ENCODE data around the gene FCER1G. TPM values are rescaled to one million over a fixed set of nuclear protein-coding genes. Genes with fewer than 3 reads are reported as not detected.

FCER1G gene
- polyA plus RNA-seq, 1 donor from 2014 or later: 3.5 TPM

- H3K9me2 ChIP-seq (ENCODE audit: insufficient read depth, low read length): no peaks in the 10 kb centered on the region
- H3K9ac ChIP-seq (ENCODE audit: low read length): no peak overlapping the region
- no peaks in the 10 kb centered on the region for H3K27me3 ChIP-seq (ENCODE audit: insufficient read depth, low read depth, low read length)
- H3K4me3 ChIP-seq (ENCODE audit: low read length): no peak overlapping the region
- H3K9me3 ChIP-seq (ENCODE audit: low read length): no peaks in the 10 kb centered on the region
- TF ChIP-seq TAF1 (IDR thresholded peaks at IDR 0.05; ENCODE audit: low read depth) (no peak), SMC3 (conservative IDR thresholded peaks at IDR 0.05; ENCODE audit: poor library complexity) (no peak)
- TF ChIP-seq, protein P1, sequence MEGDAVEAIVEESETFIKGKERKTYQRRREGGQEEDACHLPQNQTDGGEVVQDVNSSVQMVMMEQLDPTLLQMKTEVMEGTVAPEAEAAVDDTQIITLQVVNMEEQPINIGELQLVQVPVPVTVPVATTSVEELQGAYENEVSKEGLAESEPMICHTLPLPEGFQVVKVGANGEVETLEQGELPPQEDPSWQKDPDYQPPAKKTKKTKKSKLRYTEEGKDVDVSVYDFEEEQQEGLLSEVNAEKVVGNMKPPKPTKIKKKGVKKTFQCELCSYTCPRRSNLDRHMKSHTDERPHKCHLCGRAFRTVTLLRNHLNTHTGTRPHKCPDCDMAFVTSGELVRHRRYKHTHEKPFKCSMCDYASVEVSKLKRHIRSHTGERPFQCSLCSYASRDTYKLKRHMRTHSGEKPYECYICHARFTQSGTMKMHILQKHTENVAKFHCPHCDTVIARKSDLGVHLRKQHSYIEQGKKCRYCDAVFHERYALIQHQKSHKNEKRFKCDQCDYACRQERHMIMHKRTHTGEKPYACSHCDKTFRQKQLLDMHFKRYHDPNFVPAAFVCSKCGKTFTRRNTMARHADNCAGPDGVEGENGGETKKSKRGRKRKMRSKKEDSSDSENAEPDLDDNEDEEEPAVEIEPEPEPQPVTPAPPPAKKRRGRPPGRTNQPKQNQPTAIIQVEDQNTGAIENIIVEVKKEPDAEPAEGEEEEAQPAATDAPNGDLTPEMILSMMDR (IDR thresholded peaks at IDR 0.05; ENCODE audit: poor library complexity, severe bottlenecking): no peak
- H3F3A ChIP-seq (ENCODE audit: insufficient read depth, low read length, poor library complexity, severe bottlenecking): no peaks in the 10 kb centered on the region
- no peaks in the 10 kb centered on the region for H3K79me2 ChIP-seq (replicated peaks; ENCODE audit: insufficient read depth, low read length)
- H2AFZ ChIP-seq (ENCODE audit: low read depth, low read length): no peak overlapping the region
- no peak overlapping the region for H3K4me2 ChIP-seq (ENCODE audit: low read length)
- no peaks in the 10 kb centered on the region for H4K20me1 ChIP-seq (ENCODE audit: insufficient read depth)
- H3K27ac ChIP-seq (ENCODE audit: low read length): no peak overlapping the region
- H3K36me3 ChIP-seq (ENCODE audit: insufficient read depth, low read length): no peaks in the 10 kb centered on the region
Measured at GRCh38 chr1:161185732-161186311, 29.3 kb upstream of the FCER1G start.

GRCh38 chr1:161187311-161187710 is 27.8 kb upstream of the FCER1G start:
- H3K9me2 ChIP-seq (ENCODE audit: insufficient read depth, low read length): no peaks in the 10 kb centered on the region
- no peaks in the 10 kb centered on the region for H3K79me2 ChIP-seq (replicated peaks; ENCODE audit: insufficient read depth, low read length)
- H3K27ac ChIP-seq (ENCODE audit: low read length): no peak overlapping the region
- H2AFZ ChIP-seq (ENCODE audit: low read depth, low read length): no peak overlapping the region
- H4K20me1 ChIP-seq (ENCODE audit: insufficient read depth): no peaks in the 10 kb centered on the region
- no peaks in the 10 kb centered on the region for H3K27me3 ChIP-seq (ENCODE audit: insufficient read depth, low read depth, low read length)
- no peak overlapping the region for H3K4me2 ChIP-seq (ENCODE audit: low read length)
- TF ChIP-seq SMC3 (conservative IDR thresholded peaks at IDR 0.05; ENCODE audit: poor library complexity): no peak
- TF ChIP-seq EZH2 (IDR thresholded peaks at IDR 0.05; ENCODE audit: borderline replicate concordance, insufficient read depth, low read length, poor library complexity, severe bottlenecking): no peak
- TF ChIP-seq RAD21 (conservative IDR thresholded peaks at IDR 0.05): no peak
- TF ChIP-seq MXI1 (conservative IDR thresholded peaks at IDR 0.05; ENCODE audit: poor library complexity, severe bottlenecking): no peak
- no peak for TF ChIP-seq REST (IDR thresholded peaks at IDR 0.05; ENCODE audit: borderline replicate concordance)
- no peak for TF ChIP-seq POLR2AphosphoS5 (IDR thresholded peaks at IDR 0.05)
- TF ChIP-seq TAF1 (IDR thresholded peaks at IDR 0.05; ENCODE audit: low read depth): no peak
- TF ChIP-seq, protein P1 (IDR thresholded peaks at IDR 0.05; ENCODE audit: poor library complexity, severe bottlenecking): no peak
- TF ChIP-seq EP300 (conservative IDR thresholded peaks at IDR 0.05; ENCODE audit: poor library complexity, severe bottlenecking): no peak
- H3K36me3 ChIP-seq (ENCODE audit: insufficient read depth, low read length): no peaks in the 10 kb centered on the region
- H3K9ac ChIP-seq (ENCODE audit: low read length): no peak overlapping the region
- no peaks in the 10 kb centered on the region for H3F3A ChIP-seq (ENCODE audit: insufficient read depth, low read length, poor library complexity, severe bottlenecking)
- H3K9me3 ChIP-seq (ENCODE audit: low read length): no peaks in the 10 kb centered on the region
- H3K4me3 ChIP-seq (ENCODE audit: low read length): no peak overlapping the region
